GM23338 (cell line): ENCODE data around the gene SRP72. TPM values are rescaled to one million over a fixed set of nuclear protein-coding genes. Genes with fewer than 3 reads are reported as not detected.

ENCODE experiments used
- ATAC-seq: fragments of 200-7000 bp; cut with Tn5 transposase; 3 replicates; pipeline ENCODE4 v1.9.1; 2020
- DNase-seq: peaks from one replicate; pipeline ENCODE4 v3.0.0-alpha.2; 2015; ENCODE audit warnings: low spot score
- H2AFZ ChIP-seq: fragments of 200-600 bp; sonication (generic); 2 replicates; pipeline ENCODE4 v1.8.0; 2016; ENCODE audit warnings: antibody characterized with exemption, mild to moderate bottlenecking, moderate library complexity
- H3F3A ChIP-seq: fragments of 200-600 bp; sonication (generic); replicated peaks from 2 replicates; pipeline ENCODE4 v1.8.0; 2017; ENCODE audit warnings: antibody characterized with exemption, mixed run types, low read depth
- H3K27ac ChIP-seq: fragments of 200-600 bp; sonication (generic); 2 replicates; pipeline ENCODE4 v1.6.1; 2016; ENCODE audit warnings: low read depth
- H3K27me3 ChIP-seq: fragments of 200-600 bp; sonication (generic); 2 replicates; pipeline ENCODE4 v1.8.0; 2016; ENCODE audit warnings: mild to moderate bottlenecking, mixed run types, moderate library complexity; ENCODE audit not compliant: insufficient read depth
- H3K36me3 ChIP-seq: fragments of 200-600 bp; sonication (generic); 2 replicates; pipeline ENCODE4 v1.8.0; 2016; ENCODE audit warnings: mild to moderate bottlenecking; ENCODE audit not compliant: insufficient read depth
- H3K4me1 ChIP-seq: fragments of 200-600 bp; sonication (generic); 2 replicates; pipeline ENCODE4 v1.8.0; 2016; ENCODE audit warnings: mild to moderate bottlenecking, moderate library complexity; ENCODE audit not compliant: insufficient read depth
- H3K4me2 ChIP-seq: fragments of 200-600 bp; sonication (generic); 2 replicates; pipeline ENCODE4 v1.7.1; 2017; ENCODE audit warnings: mixed run types
- H3K4me3 ChIP-seq: fragments of 200-600 bp; sonication (generic); 2 replicates; pipeline ENCODE4 v1.6.1; 2016; ENCODE audit warnings: mixed run types
- H3K79me2 ChIP-seq: fragments of 200-600 bp; sonication (generic); replicated peaks from 2 replicates; pipeline ENCODE4 v1.8.0; 2017; ENCODE audit warnings: mild to moderate bottlenecking; ENCODE audit not compliant: insufficient read depth
- H3K9me2 ChIP-seq: fragments of 200-600 bp; sonication (generic); 2 replicates; pipeline ENCODE4 v1.8.0; 2017; ENCODE audit not compliant: insufficient read depth
- H4K20me1 ChIP-seq: fragments of 200-600 bp; sonication (generic); replicated peaks from 2 replicates; pipeline ENCODE4 v1.8.0; 2017; ENCODE audit warnings: mild to moderate bottlenecking; ENCODE audit not compliant: insufficient read depth
- H3K27ac Mint-ChIP-seq: 2 replicates; pipeline ENCODE4 v1.8.0; 2020; ENCODE audit warnings: inconsistent platforms, mild to moderate bottlenecking, moderate library complexity, mixed read lengths
- H3K27me3 Mint-ChIP-seq: 3 replicates; pipeline ENCODE4 v1.8.0; 2022; ENCODE audit warnings: low read depth, mild to moderate bottlenecking, moderate library complexity, mixed read lengths, inconsistent platforms; ENCODE audit not compliant: insufficient read depth, poor library complexity
- H3K36me3 Mint-ChIP-seq: 3 replicates; pipeline ENCODE4 v1.8.0; 2021; ENCODE audit warnings: low read depth, mild to moderate bottlenecking, inconsistent platforms, moderate library complexity, mixed read lengths
- H3K4me1 Mint-ChIP-seq: 3 replicates; pipeline ENCODE4 v1.8.0; 2020; ENCODE audit warnings: mild to moderate bottlenecking, inconsistent platforms, mixed read lengths
- H3K4me3 Mint-ChIP-seq: 3 replicates; pipeline ENCODE4 v1.8.0; 2021; ENCODE audit warnings: moderate library complexity, mild to moderate bottlenecking, inconsistent platforms, mixed read lengths
- H3K9me3 Mint-ChIP-seq: 3 replicates; pipeline ENCODE4 v1.8.0; 2020; ENCODE audit warnings: moderate library complexity, mild to moderate bottlenecking, inconsistent platforms, mixed read lengths
- CREB1 ChIP-seq: fragments of 250-450 bp; sonication (Bioruptor Pico); IDR thresholded peaks from 2 replicates; pipeline ENCODE4 v1.5.0; 2020; ENCODE audit warnings: low read depth, mild to moderate bottlenecking, moderate library complexity
- EZH2 ChIP-seq: fragments of 200-600 bp; sonication (generic); IDR thresholded peaks from one replicate; pipeline ENCODE4 v1.8.0; 2017; ENCODE audit warnings: antibody characterized with exemption, mild to moderate bottlenecking, low read depth; ENCODE audit not compliant: unreplicated experiment
- JUNB ChIP-seq: IDR thresholded peaks from one replicate; pipeline ENCODE4 v1.6.1; 2016; ENCODE audit warnings: antibody characterized with exemption; ENCODE audit not compliant: unreplicated experiment
- NANOG ChIP-seq: IDR thresholded peaks from 2 replicates; pipeline ENCODE4 v1.6.1; 2016; ENCODE audit warnings: antibody characterized with exemption, borderline replicate concordance
- POLR2AphosphoS5 ChIP-seq: IDR thresholded peaks from 2 replicates; pipeline ENCODE4 v1.6.1; 2016; ENCODE audit warnings: antibody characterized with exemption, low read depth
- STAT1 ChIP-seq: IDR thresholded peaks from one replicate; pipeline ENCODE4 v1.6.1; 2016; ENCODE audit warnings: antibody characterized with exemption; ENCODE audit not compliant: unreplicated experiment
- ZNF114 ChIP-seq: fragments of 250-450 bp; sonication (Bioruptor Pico); IDR thresholded peaks from 2 replicates; pipeline ENCODE4 v1.5.0; 2020; ENCODE audit warnings: mild to moderate bottlenecking, moderate library complexity
- ZNF331 ChIP-seq: fragments of 250-450 bp; sonication (Bioruptor Pico); IDR thresholded peaks from 2 replicates; pipeline ENCODE4 v1.5.0; 2020; ENCODE audit warnings: low read depth, mild to moderate bottlenecking, moderate library complexity
- polyA plus RNA-seq: library from polyadenylated mRNA; unstranded; fragments of >200 nt; fragmentation: Nextera tagmentation; extraction: Ambion mirVana; gene quantifications from 2 replicates; pipeline ENCODE4 v1.2.1, GENCODE V29; 2016
- total RNA-seq: library from RNA; depleted of rRNA; stranded (reverse); fragments of >200 nt; shearing (Covaris generic); gene quantifications from 2 replicates; pipeline ENCODE4 v1.2.3, GENCODE V29; 2014
- TF ChIP-seq, protein P1 (sequence below): IDR thresholded peaks from 2 replicates; pipeline ENCODE4 v1.6.1; 2016; ENCODE audit warnings: antibody characterized with exemption
- TF ChIP-seq, protein P2 (sequence below): IDR thresholded peaks from one replicate; pipeline ENCODE4 v1.6.1; 2018; ENCODE audit warnings: antibody characterized with exemption; ENCODE audit not compliant: unreplicated experiment

The SRP72 gene
- total and polyA plus RNA-seq, 2 experiments from 2014 or later, result 84.6 to 174 TPM

DNA sequence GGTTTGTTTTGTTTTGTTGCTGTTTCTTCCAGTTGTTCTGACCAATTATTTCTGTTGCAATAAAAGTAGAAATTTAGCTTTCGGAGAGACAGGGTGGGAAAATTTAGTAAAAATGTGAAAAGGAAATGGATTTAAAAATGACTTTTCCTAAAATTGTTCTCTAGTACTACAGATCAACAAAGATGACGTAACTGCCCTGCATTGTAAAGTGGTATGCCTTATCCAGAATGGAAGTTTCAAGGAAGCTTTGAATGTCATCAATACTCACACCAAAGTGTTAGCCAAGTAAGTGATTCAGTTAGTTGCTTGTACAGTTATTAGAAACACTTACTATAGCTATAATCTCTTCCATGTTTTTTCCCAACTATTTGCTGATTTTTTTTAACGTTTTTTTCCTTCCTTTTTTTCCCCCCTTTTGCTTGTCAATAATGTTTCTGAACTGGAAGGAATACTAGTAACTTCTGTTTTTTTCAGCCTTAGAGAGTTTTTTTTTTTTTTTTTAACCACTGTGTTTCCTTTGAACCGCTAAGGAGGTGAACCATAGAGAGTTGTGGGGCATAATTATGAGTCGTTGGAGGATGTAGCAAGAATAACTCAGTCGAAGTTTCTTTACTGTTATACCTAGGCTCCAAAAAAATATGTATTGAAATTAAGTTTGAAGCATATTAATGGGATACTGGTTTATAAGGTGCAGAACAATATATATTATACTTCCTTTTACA is 2.2 kb downstream of the SRP72 start:
- Histone ChIP-seq H3K27me3 (no peaks in the 10 kb centered on the region), H2AFZ (no peak overlapping the region), H3K27ac (no peak overlapping the region), H3K9me2 (no peaks in the 10 kb centered on the region), H3K36me3 (peaks cover 32% of the 10 kb centered on the region), H3K4me3 (no peak overlapping the region), H4K20me1 (peaks cover 9% of the 10 kb centered on the region), H3K4me2 (peak overlapping the region; percentile 88), H3K4me1 (peaks cover 17% of the 10 kb centered on the region), H3K79me2 (peaks cover 57% of the 10 kb centered on the region), H3F3A (no peaks in the 10 kb centered on the region)
- Mint-ChIP-seq H3K36me3 (peaks cover 63% of the 10 kb centered on the region), H3K4me3 (peak overlapping the region; percentile 92), H3K4me1 (peaks cover 22% of the 10 kb centered on the region), H3K27ac (peak overlapping the region; percentile 45; the same call in 1 of the 2 replicates), H3K9me3 (no peaks in the 10 kb centered on the region; the same call in 2 of the 3 replicates), H3K27me3 (peaks cover under 1% of the 10 kb centered on the region)
- no peak for TF ChIP-seq EZH2
- no peak for TF ChIP-seq STAT1
- TF ChIP-seq, protein P1, sequence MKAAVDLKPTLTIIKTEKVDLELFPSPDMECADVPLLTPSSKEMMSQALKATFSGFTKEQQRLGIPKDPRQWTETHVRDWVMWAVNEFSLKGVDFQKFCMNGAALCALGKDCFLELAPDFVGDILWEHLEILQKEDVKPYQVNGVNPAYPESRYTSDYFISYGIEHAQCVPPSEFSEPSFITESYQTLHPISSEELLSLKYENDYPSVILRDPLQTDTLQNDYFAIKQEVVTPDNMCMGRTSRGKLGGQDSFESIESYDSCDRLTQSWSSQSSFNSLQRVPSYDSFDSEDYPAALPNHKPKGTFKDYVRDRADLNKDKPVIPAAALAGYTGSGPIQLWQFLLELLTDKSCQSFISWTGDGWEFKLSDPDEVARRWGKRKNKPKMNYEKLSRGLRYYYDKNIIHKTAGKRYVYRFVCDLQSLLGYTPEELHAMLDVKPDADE, result no peak
- no peak for TF ChIP-seq NANOG
- TF ChIP-seq, protein P2, sequence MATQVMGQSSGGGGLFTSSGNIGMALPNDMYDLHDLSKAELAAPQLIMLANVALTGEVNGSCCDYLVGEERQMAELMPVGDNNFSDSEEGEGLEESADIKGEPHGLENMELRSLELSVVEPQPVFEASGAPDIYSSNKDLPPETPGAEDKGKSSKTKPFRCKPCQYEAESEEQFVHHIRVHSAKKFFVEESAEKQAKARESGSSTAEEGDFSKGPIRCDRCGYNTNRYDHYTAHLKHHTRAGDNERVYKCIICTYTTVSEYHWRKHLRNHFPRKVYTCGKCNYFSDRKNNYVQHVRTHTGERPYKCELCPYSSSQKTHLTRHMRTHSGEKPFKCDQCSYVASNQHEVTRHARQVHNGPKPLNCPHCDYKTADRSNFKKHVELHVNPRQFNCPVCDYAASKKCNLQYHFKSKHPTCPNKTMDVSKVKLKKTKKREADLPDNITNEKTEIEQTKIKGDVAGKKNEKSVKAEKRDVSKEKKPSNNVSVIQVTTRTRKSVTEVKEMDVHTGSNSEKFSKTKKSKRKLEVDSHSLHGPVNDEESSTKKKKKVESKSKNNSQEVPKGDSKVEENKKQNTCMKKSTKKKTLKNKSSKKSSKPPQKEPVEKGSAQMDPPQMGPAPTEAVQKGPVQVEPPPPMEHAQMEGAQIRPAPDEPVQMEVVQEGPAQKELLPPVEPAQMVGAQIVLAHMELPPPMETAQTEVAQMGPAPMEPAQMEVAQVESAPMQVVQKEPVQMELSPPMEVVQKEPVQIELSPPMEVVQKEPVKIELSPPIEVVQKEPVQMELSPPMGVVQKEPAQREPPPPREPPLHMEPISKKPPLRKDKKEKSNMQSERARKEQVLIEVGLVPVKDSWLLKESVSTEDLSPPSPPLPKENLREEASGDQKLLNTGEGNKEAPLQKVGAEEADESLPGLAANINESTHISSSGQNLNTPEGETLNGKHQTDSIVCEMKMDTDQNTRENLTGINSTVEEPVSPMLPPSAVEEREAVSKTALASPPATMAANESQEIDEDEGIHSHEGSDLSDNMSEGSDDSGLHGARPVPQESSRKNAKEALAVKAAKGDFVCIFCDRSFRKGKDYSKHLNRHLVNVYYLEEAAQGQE, result no peak
- TF ChIP-seq CREB1, result no peak
- TF ChIP-seq JUNB, result no peak
- ATAC-seq (no peak), DNase-seq (no peak)

DNA sequence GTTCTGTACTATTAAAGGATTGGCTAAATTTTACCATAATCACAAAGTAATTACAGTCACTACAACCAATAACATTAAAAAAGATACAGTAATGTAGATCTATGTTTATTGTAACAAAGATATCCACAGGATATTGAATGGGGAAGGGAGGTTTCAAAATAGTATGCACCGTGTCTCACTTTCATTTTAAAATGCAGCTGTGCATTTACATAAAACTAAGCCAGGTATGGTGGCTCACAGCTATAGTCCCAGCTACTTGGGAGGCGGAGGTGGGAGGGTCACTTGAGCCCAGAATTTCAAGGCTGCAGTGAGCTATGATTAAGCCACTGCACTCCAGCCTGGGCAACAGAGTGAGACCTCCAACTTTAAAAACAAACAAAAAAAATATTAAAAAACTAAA is 8.5 kb downstream of the SRP72 start:
- H2AFZ ChIP-seq, result no peak overlapping the region
- H3K9me2 ChIP-seq, result no peaks in the 10 kb centered on the region
- DNase-seq (no peak), ATAC-seq (no peak)
- H3F3A ChIP-seq, result no peaks in the 10 kb centered on the region
- H3K36me3 ChIP-seq, result peaks cover 72% of the 10 kb centered on the region
- peaks cover 10% of the 10 kb centered on the region; the same call in 1 of the 2 replicates for H3K79me2 ChIP-seq
- no peak overlapping the region for H3K4me2 ChIP-seq
- no peak overlapping the region for H3K4me3 Mint-ChIP-seq
- peaks cover 5% of the 10 kb centered on the region for H3K27me3 Mint-ChIP-seq
- no peaks in the 10 kb centered on the region for H3K4me1 Mint-ChIP-seq
- no peak overlapping the region for H3K27ac Mint-ChIP-seq
- no peaks in the 10 kb centered on the region for H3K4me1 ChIP-seq
- H3K36me3 Mint-ChIP-seq, result peaks cover 94% of the 10 kb centered on the region
- no peaks in the 10 kb centered on the region for H3K9me3 Mint-ChIP-seq
- no peaks in the 10 kb centered on the region for H3K27me3 ChIP-seq
- H3K4me3 ChIP-seq, result no peak overlapping the region
- no peak overlapping the region for H3K27ac ChIP-seq
- H4K20me1 ChIP-seq, result peaks cover 5% of the 10 kb centered on the region; the same call in 1 of the 2 replicates
- TF ChIP-seq ZNF331 (CRISPR knock-in tag), result no peak
- TF ChIP-seq, protein P2, result no peak
- TF ChIP-seq ZNF114 (CRISPR knock-in tag), result no peak
- no peak for TF ChIP-seq STAT1
- TF ChIP-seq JUNB, result no peak
- no peak for TF ChIP-seq POLR2AphosphoS5
- no peak for TF ChIP-seq CREB1
- no peak for TF ChIP-seq EZH2
